Measurements from ENCODE around the gene EYS. TPM values are rescaled to one million over a fixed set of nuclear protein-coding genes. Genes with fewer than 3 reads are reported as not detected.
"Not testable (repeated sequence)": the region's sequence is repeated elsewhere in the genome, so short reads cannot be mapped to it uniquely, and the experiment has no call there.

EYS gene
- polyA plus RNA-seq, 3 donors = 0.21 to 0.90 (median 0.22) TPM

GRCh38 chr6:63788569-63788968 lies 1918.5 kb downstream of the EYS start:
- no peak overlapping the region for H3K27ac ChIP-seq (ENCODE audit: low read depth, low read length)
- WGBS, 3 donors = 60 to 84% (median 81%) methylated on average over 2 of the region's 2 CpGs

DNA sequence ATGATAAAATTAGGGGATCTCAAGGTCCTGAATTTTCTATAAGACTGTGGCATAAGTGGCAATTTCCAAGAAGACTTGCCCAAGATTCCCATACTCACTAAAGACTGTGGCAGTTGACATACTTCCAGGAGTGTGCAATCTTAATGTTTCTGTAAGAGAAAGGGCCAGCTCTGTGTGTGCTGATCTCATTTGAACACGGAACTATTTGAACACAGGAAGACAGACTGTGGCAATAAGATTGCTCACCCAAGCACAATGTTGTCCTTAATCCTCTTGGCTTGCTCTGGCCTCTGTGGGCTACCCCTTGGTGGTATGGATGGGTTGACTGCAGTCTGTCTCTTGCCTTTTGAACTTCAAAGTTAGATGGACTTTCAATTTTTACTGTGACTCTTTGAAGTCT lies 1920.0 kb downstream of the EYS start:
- WGBS, 3 donors = 60 to 89% (median 60%) methylated on average over 1 of the region's 1 CpG
- H3K27ac ChIP-seq (ENCODE audit: low read depth, low read length) = no peak overlapping the region

GRCh38 chr6:63785006-63785405 lies 1922.0 kb downstream of the EYS start:
- WGBS, 3 donors = 81 to 94% (median 82%) methylated on average over 1 of the region's 1 CpG
- no peak overlapping the region for H3K27ac ChIP-seq (ENCODE audit: low read depth, low read length)

GRCh38 chr6:63783096-63783495 lies 1923.9 kb downstream of the EYS start:
- 65 to 71% (median 69%) methylated on average over 1 of the region's 1 CpG for WGBS, 3 donors
- no peak overlapping the region for H3K27ac ChIP-seq (ENCODE audit: low read depth, low read length)

GRCh38 chr6:63774961-63775360 lies 1932.1 kb downstream of the EYS start:
- WGBS, 3 donors = 50 to 90% (median 62%) methylated on average over 1 of the region's 1 CpG
- no peak overlapping the region for H3K27ac ChIP-seq (ENCODE audit: low read depth, low read length)

DNA sequence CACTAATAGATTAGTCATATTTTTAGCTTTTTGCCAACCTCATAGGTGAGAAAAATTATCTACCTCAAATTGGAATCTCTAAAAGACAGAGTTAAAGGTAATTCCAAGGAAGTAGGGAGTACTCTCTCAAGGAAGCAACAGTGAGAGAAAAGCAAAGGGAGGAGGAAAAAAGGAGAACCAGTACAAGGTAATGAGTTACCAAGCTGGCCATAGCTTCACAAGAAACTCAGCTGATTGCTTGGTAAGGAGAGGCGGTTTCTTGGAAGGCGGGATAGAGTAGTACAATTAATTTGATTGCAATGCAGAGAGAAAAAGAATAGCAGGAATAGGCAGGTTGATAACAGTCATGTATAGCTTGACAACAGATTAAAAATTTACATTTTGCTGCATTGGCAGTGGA lies 1933.8 kb downstream of the EYS start:
- H3K27ac ChIP-seq (ENCODE audit: low read depth, low read length) = no peak overlapping the region
- WGBS, 3 donors = 72 to 88% (median 81%) methylated on average over 2 of the region's 2 CpGs

- WGBS, 3 donors = 68 to 74% (median 73%) methylated on average over 2 of the region's 2 CpGs
These were observed 1941.2 kb downstream of the EYS start for GRCh38 chr6:63765828-63766227.

DNA sequence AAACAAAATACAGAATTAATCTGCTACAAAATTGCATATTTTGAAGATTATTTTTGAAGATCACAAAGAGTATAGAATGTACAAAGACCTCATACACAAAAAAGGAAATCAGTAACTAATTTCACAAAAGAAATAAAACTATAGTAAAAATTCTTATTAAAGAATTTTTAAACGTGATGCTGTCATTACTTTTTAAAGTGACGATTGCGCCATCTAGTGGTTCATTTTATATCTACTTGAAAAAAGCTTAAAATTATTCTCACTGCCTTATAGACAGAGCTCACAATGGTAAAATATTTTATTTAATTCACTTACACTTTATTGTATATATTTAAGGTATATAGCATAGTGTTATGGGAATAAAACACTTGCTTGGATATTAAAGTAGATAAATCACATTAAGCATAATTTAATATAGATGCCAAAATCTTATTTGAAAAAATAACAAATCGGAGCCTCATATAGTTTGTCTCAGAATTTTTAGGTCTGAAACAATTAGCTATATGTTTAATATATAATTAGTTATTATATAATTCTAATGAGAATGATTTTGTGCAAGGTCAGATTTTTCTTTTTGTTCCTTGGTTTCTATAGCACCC lies 1942.6 kb downstream of the EYS start:
- WGBS, 3 donors = 23 to 25% (median 24%) methylated on average over 4 of the region's 4 CpGs
- no peak overlapping the region for H3K27ac ChIP-seq (ENCODE audit: low read depth, low read length)

More at GRCh38 chr6:63765828-63766227, 1941.2 kb downstream of the EYS start:
- H3K27ac ChIP-seq (ENCODE audit: low read depth, low read length) = no peak overlapping the region

GRCh38 chr6:63760199-63760598 lies 1946.8 kb downstream of the EYS start:
- H3K27ac ChIP-seq (ENCODE audit: low read depth, low read length) = no peak overlapping the region

DNA sequence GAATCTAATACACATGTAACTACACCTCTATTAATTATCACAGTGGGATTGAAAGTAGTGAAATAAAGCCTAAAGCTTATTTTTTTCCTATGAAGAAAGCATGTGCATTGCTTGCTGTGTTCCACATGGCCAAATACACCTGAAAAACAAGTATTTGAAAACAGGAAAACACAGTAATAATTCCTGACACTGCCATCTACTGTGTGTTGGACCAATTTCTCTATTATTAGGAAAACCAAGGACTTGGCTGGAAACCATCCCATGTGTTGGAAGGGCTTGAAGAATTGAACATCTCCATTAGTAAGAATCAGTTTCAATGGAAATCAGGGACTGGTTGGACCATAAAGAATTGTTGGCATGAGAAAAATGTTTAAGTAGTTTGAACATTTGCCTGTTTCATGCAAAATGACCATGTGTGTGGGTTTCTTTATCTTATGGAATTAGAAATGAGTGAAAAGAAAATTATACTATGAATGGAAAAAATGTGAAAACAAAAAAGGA lies 1947.4 kb downstream of the EYS start:
- H3K27ac ChIP-seq (ENCODE audit: low read depth, low read length) = no peak overlapping the region

DNA sequence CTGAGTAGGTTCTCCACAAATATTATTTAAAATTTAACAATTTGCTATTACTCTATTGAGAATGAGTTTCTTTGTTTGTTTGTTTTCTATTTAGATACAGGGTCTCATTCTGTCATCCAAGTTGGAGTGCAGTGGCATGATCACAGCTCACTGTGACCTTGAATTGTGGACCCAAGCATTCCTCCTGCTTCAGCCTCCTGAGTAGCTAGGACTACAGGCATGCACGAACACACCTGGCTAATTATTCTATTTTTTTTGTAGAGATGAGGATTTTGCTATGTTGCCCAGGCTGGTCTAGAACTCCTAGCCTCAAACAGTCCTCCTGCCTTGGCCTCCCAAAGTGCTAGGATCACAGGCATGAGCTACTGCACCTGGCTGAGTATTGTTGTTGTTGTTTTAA lies 1949.2 kb downstream of the EYS start:
- H3K27ac ChIP-seq (ENCODE audit: low read depth, low read length) = no peak overlapping the region
- WGBS, 3 donors = 88 to 100% (median 92%) methylated on average over 1 of the region's 1 CpG

- not testable (repeated sequence) for H3K27ac ChIP-seq (ENCODE audit: low read depth, low read length)
These were observed 1949.8 kb downstream of the EYS start for GRCh38 chr6:63757275-63757674.

GRCh38 chr6:63750400-63750799 lies 1956.6 kb downstream of the EYS start:
- WGBS, 3 donors = 95 to 100% (median 97%) methylated on average over 2 of the region's 2 CpGs
- no peak overlapping the region for H3K27ac ChIP-seq (ENCODE audit: low read depth, low read length)

DNA sequence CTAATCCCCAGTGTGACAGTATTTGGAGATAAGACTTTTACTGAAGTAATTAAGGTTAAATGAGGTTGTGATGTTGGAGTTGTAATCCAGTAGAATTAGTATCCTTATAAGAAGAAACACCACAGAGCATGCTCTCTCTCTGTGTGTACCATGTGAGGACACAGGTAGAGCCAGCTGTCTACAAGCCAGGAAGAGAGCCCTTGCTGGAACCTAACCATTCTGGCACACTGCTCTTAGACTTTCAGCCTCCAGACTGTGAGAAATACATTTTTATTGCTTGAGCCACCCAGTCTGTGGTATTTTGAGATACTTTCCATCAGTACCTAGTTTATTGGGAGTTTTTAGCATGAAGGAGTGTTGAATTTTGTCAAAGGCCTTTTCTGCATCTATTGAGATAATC lies 1961.2 kb downstream of the EYS start:
- H3K27ac ChIP-seq (ENCODE audit: low read depth, low read length) = no peak overlapping the region

DNA sequence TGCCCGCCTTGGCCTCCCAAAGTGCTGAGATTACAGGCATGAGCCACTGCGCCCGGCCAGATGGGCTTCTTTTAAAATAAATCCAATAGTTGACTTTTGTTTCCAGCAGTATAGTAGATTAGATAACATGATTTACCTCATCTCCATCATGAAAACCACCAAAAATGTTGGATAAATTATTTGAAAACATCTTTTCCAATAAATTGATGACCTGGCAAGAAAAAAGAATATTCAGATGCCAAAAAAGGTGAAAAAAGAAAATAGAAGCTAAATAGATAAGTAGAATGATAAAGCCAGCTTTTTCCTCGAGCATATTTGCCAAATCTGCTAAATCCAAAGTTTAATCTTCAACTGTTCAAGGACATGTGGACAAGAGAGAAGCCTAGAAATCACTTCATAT lies 1962.2 kb downstream of the EYS start:
- WGBS, 3 donors = 60 to 89% (median 86%) methylated on average over 4 of the region's 4 CpGs
- H3K27ac ChIP-seq (ENCODE audit: low read depth, low read length) = no peak overlapping the region

DNA sequence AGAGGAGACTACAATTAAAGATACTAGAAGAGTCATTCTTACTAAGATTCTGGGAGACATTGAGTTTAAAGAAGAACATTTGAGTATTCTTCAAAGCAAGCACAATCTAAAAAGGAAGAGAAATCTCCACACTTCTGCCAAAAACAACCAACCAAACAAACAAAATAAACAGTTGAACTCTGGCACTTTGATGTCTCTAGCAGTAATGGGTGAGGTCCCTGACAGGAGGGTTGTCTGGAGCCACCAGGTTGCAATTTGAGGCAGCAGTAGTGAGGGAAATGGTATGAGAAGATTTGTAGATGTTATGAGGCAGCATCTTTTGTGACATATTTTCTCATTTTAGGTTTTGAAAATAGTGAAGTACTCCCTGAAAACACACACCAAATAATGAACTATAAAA lies 1963.3 kb downstream of the EYS start:
- no peak overlapping the region for H3K27ac ChIP-seq (ENCODE audit: low read depth, low read length)

DNA sequence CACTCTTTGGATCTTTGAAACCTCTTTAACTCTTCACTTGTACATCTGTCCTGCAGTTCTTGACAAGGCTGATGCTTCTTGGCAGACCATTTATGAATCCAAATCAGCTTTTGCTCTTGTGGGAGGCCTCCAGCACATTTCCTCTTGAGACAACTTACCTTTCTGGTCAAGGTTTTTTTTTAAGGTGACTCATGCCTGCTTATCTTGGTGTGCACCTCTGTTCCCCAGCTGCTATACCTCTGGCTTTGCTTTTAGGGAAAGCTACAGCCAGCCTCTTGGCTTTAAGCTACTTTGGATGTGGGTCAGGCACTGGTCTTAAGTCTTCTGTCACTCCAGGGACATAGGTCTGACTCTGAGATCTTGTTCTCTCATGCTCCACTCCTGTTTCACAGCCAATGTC lies 1965.0 kb downstream of the EYS start:
- H3K27ac ChIP-seq (ENCODE audit: low read depth, low read length) = no peak overlapping the region

DNA sequence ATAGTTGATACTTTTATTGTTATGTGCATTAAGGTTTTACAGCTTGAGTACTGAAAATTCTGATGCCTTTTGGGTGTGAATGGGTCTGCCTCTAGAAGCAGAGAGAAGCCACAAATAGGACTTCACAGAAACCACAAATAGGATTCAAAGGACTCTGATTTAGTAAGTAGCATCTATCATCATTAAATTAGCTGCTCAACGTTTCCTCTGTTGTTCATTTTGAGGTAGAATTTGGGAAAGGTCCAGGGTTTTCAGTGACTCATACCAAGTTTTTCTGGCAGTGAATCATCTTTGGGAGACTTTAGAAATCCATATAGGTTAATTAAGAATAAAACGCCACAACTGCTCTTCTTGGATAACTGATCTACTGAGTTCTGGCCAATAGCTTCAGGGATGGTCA lies 1966.3 kb downstream of the EYS start:
- H3K27ac ChIP-seq (ENCODE audit: low read depth, low read length) = no peak overlapping the region
- 27 to 40% (median 33%) methylated on average over 2 of the region's 2 CpGs for WGBS, 3 donors

DNA sequence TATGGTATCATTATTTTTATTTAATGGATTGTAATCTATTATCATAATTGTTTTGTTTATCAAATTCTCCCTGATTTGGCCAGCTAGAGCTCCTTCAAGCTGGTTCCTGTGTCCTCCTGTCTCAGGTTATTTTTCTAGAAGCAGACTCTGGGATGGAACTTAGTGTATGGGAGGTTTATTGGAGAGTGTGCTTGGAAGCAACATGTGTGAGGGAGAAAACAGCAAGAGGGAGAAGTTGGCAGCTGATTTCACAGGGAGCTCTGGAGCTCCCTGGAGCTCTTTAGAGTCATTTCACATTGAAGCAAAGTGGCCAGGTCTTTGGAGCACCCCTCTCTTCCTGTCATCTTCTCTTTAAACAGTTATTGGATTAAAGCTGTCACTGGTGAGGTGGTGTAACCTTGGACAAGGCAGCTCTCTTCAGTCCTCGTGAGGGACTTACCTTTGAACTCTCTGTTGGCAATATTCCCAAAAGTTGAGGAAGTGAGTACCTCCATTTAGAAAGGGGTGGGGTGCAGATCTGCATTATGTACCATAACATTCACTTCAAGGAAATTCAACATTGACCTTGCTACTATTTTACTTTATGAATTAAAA lies 1967.8 kb downstream of the EYS start:
- 9 to 40% (median 28%) methylated on average over 1 of the region's 1 CpG for WGBS, 3 donors
- H3K27ac ChIP-seq (ENCODE audit: low read depth, low read length) = no peak overlapping the region

GRCh38 chr6:63738190-63738589 lies 1968.8 kb downstream of the EYS start:
- 74 to 100% (median 92%) methylated on average over 2 of the region's 2 CpGs for WGBS, 3 donors
- not testable (repeated sequence) for H3K27ac ChIP-seq (ENCODE audit: low read depth, low read length)

DNA sequence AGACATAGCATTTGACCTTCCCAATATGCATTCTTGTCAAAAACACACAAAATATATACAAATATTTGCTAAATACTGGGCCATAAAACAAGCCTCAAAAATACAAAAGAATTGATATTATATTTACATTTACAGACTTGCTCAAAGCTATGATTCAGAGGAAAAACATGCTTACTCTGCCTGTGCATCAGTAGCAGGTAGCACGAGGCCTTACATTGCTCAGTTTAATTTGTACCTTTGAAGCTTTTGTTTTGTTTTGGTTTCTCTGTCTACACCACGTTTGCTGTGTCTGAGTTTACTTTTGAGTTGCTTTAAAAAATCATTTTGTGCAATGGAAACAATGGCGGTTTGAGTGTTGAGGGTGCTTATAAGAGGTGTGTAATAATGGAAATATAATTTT lies 1972.1 kb downstream of the EYS start:
- H3K27ac ChIP-seq (ENCODE audit: low read depth, low read length) = no peak overlapping the region
- WGBS, 3 donors = 75 to 88% (median 84%) methylated on average over 3 of the region's 3 CpGs

Measured in adipose tissue (tissue), 3 donors.